ENCODE results near the gene TMEM164.
"Not testable (repeated sequence)": the region's sequence is repeated elsewhere in the genome, so short reads cannot be mapped to it uniquely, and the experiment has no call there.

The TMEM164 gene

DNA sequence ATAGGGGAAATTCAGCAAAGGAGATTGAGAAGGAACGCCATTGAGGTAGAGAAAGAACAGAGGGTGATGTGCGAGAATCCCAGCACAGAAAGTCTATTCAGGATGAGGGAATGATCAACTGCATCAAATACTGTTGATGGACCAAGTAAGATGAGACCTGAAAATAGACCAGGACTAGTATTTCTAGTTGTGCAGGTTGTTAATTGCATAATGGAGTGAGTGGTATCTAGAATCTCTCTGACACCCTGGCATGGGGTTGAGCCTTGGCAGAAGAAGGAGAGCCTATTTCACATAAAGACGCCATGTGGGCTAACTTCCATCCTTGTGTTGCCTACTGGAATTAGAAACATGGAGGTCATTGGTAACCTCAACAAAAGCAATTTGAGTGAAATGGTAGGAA is 135.6 kb downstream of the TMEM164 start:
- DNase-seq = no peak

DNA sequence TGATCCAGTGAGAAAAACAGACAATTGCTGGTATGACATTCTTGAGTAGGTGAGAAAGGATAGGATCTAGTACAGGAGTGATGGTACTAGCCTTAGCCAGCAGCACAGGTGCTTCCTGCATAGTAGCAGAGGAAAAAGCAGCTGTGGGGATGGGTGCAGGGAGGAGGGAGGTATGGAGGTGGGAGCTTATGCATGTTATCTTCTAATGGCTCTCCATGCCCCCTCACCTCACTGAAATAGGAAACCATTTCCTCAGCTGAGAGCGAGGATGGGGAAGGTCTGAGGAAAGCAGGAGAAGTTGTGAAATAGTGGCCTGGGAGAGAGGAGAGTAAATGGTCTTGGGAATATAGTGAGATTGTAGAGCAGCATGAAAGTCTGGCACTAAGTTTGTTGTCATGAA is 136.3 kb downstream of the TMEM164 start:
- DNase-seq = no peak

DNA sequence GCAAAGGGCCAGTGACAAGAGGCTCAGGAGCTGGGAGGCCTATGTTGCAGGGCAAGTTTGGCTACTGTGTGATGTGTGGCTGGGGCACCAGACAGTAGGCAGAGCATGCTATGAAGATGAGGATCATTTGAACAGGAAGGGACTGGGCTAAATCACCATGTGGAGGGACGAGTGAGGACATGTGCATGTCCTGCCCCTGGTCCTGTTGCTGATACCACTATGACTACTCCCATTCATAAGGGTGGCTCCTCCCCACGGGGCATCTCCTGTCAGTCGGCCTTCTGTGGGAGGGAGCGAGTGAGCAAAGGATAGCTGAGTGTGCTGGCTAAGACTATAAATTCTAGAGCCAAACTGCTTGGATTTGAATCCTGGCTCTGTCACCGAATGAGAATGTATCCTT is 139.2 kb downstream of the TMEM164 start:
- DNase-seq = no peak

DNA sequence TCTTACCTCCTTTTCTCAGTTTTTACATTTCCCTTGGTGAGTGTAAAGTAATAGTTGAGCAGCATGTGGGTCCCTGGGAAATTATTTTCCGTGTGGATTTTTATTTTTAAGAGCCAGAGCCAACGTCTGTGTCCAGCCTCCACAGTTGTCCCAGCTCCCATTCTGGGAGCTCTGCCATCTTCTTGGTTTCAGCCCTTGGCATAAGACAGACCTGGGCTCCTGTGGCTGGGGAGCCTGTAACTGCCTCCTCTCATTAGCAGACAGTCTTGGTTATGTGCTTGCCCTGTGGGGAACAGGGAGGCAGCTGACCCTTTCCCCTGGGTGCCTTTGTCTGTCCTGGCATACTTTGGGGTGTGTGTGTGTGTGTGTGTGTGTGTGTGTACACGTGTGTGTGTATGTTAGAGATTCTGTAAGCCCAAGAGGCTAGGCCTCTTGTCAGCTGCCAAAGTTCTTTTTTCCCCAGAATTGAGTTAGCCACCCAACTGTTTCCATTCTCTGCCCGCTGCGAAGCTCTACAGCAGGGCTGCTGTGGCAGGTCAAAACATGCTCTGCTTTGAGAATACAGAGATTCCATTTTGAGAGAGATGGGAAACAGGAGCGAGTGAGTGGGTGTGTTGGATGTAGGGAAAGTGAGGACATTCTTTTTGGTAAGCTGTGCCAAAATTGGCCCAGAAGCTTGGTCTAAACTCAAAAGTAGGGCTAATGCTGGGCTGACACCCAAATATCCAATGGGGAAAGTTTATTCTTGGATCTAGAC is 140.7 kb downstream of the TMEM164 start:
- no peak for DNase-seq

DNA sequence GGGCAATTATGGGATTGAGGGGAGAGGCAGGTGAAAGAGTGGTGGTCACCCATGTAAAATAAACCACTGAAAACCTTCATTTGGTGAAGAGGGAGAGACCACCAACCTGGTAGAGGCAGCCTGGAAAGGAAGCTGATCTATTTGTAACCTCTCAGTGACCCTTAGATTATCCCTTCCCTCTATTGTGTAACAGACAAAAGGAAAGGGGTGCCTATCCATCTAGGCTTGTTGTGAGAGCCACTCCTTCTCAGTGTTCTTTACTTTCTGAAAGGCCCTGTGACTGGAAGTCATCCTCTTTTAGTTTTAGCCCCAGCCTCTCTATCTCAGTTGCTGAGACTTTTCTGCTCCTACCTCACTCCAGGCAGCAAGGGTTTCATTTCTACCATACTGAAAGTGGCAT is 142.4 kb downstream of the TMEM164 start:
- no peak for DNase-seq

DNA sequence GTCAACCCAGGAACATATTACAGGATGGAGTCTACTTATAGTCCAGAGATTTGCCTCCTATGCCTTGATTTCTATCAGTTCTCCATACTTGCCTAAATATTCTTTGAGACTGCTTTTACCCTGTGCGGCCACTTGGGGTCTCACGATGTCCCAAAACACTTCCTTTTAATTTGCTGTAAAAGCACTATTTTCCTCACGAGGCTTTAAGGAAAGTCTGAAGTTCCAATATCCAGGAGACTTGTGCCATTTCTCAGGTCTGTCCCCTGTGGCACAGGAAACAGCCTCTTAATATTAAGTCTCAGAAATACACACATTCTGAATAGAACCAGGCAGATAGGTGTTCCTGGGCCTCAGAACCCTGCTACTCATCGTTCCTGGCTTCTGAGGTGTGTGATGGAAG is 142.9 kb downstream of the TMEM164 start:
- no peak for DNase-seq

DNA sequence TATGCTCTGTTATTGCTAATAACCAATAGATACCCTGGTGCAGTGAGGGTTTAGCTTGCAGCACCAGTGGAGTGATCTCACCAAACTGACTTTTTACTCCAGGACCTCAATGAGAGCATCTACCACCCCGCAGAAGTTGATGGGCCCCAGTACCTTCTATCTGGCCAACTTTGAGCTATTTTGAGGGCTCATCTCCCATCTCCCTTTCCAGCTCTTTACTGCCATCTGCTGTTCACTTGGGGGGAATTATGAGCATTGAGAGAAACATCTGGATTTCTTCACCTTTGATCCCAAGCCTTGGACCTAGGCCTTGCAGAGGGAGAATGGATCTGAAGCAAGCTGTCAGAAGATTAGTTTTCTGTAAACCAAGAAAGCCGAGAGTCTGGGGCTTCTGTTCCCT is 143.6 kb downstream of the TMEM164 start:
- DNase-seq = peak; percentile 7

DNA sequence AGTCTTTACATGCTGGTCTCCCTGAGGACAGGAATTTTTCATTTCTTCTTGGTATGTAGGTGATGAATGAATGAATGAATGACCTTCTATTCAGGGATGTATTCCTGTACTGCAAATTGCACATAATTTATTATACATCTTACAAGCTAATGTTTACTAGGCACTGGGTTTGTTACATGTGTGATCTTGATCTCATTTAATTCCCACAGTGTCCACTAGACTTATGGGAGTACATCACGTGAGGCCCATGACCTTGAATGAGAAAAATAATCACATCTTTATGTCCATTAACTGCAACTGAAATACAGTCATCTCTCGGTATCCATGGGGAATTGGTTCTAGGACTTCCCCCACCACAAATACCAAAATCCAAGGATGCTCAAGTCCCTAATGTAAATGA is 150.3 kb downstream of the TMEM164 start:
- no peak for DNase-seq

DNA sequence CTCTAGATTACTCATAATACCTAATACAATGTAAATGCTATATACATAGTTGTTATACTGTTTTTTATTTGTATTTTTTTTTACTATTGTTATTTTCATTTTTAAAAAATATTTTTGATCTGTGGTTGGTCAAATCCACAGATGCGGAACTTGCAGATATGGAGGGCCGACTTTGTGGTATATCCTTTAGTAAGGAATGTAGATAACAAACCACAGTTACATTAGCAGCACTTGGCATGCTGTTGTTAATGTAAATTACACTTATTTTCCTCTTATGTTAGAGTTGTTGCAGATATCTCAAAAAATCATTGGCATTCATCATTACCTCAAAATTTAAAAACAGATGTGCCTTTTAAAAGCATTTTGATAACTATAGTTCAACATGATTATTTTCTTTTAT is 151.0 kb downstream of the TMEM164 start:
- no peak for DNase-seq

DNA sequence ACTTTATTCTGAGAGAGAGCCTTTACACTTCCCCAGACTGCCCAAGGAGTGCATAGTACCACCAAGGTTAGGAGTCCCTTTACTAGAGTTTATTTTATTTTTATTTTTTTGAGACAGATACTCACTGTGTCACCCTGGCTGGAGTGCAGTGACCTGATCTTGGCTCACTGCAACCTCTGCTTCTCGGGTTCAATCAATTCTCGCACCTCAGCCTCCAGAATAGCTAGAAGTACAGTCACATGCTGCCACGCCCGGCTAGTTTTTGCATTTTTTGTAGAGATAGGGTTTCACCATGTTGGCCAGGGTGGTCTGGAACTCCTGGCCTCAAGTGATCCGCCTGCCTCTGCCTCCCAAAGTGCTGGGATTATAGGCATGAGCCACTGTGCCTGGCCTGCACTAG is 151.4 kb downstream of the TMEM164 start:
- not testable (repeated sequence) for DNase-seq

DNA sequence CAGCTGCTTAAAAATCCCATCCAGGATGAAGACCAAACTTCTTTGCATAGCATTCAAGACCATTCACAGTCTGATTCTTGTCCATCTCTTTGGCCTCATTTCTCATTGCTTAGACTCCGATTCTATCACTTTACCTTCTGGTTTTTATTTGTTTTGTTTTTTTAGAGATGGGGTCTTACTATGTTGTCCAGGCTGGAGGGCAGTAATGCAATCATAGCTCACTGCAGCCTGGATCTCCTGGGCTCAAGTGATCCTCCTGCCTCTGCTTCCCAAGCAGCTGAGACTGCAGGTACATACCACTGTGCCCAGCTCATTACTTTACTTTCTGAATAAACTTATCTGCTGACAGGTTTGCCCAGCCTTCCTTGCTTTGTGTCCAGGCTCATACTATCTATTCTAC is 152.8 kb downstream of the TMEM164 start:
- no peak for DNase-seq

DNA sequence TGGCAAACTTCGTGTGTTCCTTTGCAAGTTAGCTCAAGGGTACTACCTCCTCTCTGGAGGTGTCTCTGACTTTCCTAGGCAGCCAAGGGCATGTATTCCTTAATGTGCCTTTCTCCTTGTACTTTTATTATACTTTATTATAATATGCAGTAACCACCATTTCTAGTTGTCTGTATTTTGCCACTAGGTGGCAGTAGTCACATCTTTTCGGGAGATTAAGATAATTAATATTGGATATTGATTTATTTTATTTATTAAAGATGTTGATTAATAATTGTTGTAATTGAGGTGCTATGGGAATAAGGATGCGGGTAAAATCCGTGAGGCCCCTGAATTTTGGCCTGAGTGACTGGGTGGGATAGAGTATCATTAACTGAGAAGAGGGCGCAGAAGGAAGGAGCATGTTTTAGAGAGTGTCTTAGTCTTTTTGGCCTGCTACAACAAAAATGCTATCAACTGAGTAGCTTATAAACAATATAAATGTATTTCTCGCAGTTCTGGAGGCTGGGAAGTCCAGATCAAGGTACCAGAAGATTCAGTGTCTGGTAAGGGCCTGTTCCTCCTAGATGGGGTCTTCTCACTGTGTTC is 153.3 kb downstream of the TMEM164 start:
- DNase-seq = peak; percentile 6

DNA sequence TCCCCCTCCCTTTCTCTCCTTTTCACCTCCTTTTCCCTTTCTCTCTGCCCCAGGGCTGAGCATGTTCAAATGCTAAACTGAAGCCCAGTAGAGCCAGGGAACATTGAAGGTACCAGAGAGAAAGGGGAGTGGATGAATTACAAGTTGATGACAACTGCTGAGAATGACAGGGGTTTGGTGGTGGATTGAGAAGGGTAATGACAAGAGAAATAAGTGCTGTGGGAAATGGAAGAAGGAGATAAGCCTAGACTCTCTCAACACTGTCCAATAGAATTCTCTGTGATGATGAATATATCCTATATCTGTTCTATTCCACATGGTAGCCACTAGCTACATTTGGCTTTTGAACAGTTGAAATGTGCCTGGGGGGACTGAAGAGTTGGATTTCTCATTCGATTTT is 154.5 kb downstream of the TMEM164 start:
- DNase-seq = no peak

DNA sequence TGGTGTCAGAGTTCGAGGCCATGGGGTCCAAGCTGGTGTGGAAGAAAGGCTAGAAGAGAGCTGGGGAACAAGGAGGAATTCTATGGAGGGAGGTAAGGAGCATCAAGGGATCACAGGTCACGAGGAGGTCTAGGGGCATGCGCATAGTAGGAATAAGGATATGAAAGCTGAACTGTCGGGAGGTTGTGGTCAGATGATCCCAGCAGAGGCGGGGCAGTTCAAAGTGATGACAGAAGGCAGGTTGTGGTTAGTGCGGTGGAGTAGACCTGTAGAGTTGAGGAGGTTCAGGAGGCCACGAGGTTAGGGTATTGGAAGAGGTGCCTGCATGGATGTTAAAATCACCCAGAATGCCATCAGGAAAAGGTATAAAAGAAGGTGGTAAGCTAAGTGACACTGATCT is 156.3 kb downstream of the TMEM164 start:
- no peak for DNase-seq

DNA sequence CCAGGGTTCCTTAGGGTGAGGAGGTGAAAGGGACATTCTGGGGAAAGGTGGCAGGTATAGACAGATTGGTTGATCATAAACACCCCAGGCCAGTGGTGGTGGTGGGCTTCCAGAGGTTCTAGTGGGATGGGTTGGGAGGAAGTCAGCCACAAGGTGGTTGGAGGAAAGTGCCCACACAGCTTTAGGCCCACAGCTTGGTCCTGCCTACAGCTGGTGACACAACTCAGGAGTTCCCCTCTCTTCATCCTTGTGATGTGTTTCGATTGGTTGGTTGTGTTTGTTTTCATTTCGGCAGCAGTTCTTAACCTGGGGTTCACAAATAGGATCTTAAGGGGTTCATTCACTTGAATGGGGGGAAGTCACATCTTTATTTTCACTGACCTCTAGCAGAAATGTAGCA is 157.0 kb downstream of the TMEM164 start:
- no peak for DNase-seq

DNA sequence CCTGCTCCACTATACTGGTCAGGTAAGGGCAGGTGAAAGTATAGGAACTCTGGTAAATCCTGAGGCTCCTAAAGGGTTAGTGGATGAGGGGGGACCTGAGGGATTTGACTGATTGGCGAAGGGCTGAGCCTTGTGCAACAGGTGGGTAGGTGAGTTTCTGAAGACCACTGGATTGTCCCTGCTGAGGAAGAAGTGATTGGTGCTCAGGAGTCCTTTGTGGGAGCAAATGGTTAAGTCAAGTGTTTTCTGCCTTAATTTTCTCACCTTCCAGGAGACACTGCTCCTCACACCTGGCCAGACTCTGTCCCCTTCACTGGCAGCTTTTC is 158.4 kb downstream of the TMEM164 start:
- DNase-seq = no peak

DNA sequence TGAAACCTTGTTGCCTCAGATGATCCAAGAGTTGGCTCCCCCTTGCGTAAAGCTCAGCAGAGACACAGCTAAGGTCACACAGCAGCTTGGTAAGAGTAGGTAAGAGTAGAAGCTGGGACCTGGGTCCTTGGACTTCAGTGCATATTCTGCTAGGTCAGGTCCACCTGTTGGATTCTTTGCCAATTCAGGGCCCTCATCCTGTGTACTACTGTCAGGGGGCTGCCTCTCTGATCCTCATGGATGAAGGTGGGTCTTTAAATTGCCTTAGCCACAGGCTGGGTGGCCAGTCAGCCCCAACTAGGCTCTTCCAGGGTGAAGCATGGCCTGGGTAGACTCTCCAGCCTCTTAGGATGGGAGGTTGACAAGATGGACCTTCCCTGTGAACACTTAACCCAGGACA is 159.2 kb downstream of the TMEM164 start:
- no peak for DNase-seq

DNA sequence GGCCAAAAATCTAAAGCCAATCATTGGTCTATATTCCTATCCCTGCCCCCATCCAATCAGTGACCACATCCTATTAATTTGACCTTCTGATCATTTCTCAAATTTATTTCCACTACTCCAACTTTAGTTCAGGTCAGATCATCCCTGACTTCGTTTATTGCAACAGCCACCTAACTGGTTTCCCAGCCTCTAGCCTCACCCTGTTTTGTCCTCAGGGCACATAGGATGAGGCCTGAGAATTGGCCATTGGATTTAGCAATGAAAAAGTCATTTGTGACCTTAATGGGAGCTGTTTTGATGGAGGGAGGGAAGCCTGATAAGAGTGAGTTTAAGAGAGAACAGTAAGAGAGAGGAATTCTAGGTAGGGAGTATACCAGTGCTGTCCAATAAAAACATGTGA is 160.0 kb downstream of the TMEM164 start:
- no peak for DNase-seq

DNA sequence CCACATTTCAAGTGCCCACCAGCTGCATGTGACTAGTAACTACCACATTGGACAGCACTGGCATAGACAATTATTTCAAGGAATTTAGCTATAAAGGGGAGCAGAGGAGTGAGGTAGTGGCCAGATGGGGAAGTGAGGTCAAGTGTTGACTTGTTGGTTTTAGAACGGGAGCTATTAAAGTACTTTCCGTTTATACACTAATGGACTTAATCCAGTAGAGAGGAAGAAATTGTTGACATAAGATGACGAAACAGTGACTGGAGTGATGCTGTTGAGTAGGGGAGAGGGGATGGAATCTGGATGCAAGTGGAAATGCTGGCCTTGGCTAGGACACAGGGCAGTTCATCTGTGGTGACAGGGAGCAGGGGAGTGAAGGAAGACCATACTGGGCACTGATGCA is 160.6 kb downstream of the TMEM164 start:
- DNase-seq = peak; percentile 21

DNA sequence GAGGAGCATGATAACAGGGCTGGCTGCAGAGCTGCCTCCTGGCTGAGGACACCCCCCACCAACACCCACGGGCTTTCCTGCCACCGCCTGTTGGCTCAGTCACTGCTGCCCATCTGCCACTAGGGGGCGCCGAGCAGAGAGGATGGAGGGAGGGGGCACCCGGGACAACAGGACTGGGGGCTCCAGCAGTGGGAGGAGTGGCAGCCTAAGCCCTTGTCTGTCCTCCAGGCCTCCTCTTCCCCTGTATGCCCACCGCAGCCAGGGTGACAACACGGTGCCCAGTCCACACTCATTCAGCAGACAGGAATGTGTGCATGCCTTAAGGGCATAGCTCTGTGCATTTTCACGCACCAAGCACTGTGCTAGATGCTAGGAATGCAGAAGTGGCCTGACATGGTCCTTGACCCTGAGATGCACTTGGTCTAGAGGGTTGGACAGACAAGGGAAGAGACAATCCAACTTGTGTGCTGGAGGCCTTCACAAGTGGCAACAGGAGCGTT is 165.1 kb downstream of the TMEM164 start:
- no peak for DNase-seq

DNA sequence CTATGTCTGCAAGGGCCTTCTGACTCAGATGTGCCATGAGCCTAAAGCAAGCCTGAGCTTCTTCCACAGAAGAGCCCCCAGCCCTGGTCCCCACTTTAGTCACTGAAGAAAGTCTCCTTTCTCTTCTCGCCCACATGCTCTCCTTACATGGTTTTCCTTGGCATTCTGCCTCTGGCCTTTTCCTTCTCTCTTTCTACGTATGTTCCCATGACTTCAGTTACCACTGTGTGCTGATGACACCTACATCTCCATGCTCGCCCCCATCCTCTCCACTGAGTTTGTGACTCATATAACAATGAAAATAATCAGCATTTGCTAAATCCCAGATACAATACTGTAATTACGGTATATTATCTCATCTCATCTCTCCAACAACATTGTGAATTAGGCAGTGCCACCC is 165.7 kb downstream of the TMEM164 start:
- no peak for DNase-seq

DNA sequence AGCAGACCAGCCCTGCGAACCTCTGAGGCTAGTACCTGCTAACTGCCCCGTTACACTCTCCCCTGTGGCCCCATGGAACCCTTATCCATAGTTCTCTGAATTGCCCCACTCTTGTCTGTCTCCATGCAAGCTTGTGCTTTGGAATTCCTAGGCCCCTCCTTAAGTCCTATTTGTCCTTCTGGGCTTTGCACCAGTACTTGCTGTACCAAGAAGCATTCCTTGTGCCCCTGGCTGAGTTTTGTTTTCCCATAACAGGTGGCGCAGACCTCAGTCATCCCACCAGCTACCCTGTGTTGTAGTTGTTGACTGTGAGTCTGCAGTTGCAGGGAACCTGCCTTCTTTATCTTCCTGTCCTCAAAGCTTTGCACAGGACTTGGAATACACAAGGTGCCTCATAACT is 167.1 kb downstream of the TMEM164 start:
- DNase-seq = no peak

DNA sequence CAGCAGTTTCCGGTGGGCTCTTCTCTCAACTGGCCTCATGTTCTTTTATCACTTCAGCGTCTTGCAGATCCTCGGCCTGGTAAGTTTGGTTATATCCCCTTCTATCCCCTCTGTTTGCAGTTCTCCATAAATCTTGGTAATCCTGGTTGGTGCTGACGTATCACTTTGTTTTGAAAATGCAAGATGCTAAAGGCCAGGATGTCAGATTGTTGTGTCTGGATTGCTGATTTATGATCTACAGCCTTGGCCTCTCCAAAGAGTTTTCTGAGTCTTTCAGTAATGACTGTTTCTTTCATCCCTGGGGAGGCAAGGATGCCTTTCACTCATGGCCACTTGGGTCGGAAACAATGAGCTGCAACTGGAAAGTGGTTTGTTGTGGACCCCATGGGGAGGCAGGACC is 168.5 kb downstream of the TMEM164 start:
- DNase-seq = no peak

DNA sequence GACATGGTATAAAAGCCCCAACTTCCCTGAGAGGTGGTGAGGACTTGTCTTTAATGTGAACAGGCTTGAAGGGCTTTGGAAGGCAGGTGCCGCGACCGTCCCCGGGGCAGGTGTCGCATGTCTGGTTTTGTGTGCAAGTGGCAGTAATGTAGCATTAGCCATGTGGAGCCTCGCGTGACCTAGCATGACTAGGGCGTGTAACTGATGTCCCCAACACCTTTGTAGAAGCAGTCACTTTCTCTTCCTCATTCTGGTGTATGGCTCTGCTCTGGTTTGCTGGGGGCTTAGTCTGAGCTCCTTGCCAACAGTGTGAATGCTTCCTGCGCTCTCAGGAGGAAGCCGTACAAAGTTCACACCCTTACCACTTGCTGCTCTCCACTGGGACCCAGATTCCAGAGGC is 169.3 kb downstream of the TMEM164 start:
- DNase-seq = no peak
